Natural killer cell treated with Interleukin-12 subunit alpha and Interleukin-12 subunit beta and Interleukin-15 and Interleukin-18, amount 100 ng/mL, for 72 hours (primary cell): ENCODE results near the gene UBXN4. TPM values are rescaled to one million over a fixed set of nuclear protein-coding genes. Genes with fewer than 3 reads are reported as not detected.
A peak's percentile ranks its signal among the peaks of the same experiment; 100 is the strongest.
"Not testable (repeated sequence)": the region's sequence is repeated elsewhere in the genome, so short reads cannot be mapped to it uniquely, and the experiment has no call there.

Experiments used
- ATAC-seq, 2 donors: fragments of 150-1000 bp; cut with Tn5 transposase in 1 of 2; sonication (Bioruptor Pico), chemical (Tn5 transposase) in 1 of 2; 2 replicates each; pipeline ENCODE4 v1.10.0; 2021
- DNase-seq: peaks from one replicate; pipeline ENCODE4 v3.0.0; 2022; ENCODE audit warnings: low spot score
- H3K27ac Mint-ChIP-seq, 2 donors: 1 replicate in 1 of 2; 2 replicates in 1 of 2; pipeline ENCODE4 v1.8.0; 2022; ENCODE audit warnings: mixed read lengths in 2 of 2, mild to moderate bottlenecking in 1 of 2, moderate library complexity in 1 of 2
- H3K27me3 Mint-ChIP-seq, 2 donors: 1 replicate in 1 of 2; 2 replicates in 1 of 2; pipeline ENCODE4 v1.8.0; 2022; ENCODE audit warnings: mixed read lengths in 2 of 2
- H3K36me3 Mint-ChIP-seq: one replicate; pipeline ENCODE4 v1.8.0; 2022; ENCODE audit warnings: mixed read lengths
- H3K4me1 Mint-ChIP-seq, 2 donors: 1 replicate in 1 of 2; 2 replicates in 1 of 2; pipeline ENCODE4 v1.8.0; 2022; ENCODE audit warnings: low read depth in 2 of 2, mixed read lengths in 2 of 2, mild to moderate bottlenecking in 1 of 2
- H3K4me3 Mint-ChIP-seq: one replicate; pipeline ENCODE4 v1.8.0; 2022; ENCODE audit warnings: mixed read lengths
- H3K9me3 Mint-ChIP-seq: 2 replicates; pipeline ENCODE4 v1.8.0; 2022; ENCODE audit warnings: mixed read lengths
- total RNA-seq, 2 donors: library from RNA; stranded (reverse); gene quantifications; one replicate each; pipeline ENCODE4 v1.2.3, GENCODE V29; 2022

UBXN4 gene, protein sequence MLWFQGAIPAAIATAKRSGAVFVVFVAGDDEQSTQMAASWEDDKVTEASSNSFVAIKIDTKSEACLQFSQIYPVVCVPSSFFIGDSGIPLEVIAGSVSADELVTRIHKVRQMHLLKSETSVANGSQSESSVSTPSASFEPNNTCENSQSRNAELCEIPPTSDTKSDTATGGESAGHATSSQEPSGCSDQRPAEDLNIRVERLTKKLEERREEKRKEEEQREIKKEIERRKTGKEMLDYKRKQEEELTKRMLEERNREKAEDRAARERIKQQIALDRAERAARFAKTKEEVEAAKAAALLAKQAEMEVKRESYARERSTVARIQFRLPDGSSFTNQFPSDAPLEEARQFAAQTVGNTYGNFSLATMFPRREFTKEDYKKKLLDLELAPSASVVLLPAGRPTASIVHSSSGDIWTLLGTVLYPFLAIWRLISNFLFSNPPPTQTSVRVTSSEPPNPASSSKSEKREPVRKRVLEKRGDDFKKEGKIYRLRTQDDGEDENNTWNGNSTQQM
- total RNA-seq = 100 to 1,000 TPM; 123 to 138 TPM

GRCh38 chr2:135741395-135742324 lies at the start of gene UBXN4:
TSS of gene UBXN4 (plus strand) at chr2:135741855. CDS start at chr2:135741930, 75 bp downstream.
- no peaks in the 10 kb centered on the region for H3K9me3 Mint-ChIP-seq
- peak; percentile 97 for ATAC-seq
- peaks cover 28 to 36% of the 10 kb centered on the region in 2 donors for H3K4me1 Mint-ChIP-seq

GRCh38 chr2:135694711-135695110 lies 46.9 kb upstream of the UBXN4 start:
- H3K36me3 Mint-ChIP-seq = peaks cover 10% of the 10 kb centered on the region
- no peak overlapping the region for H3K4me3 Mint-ChIP-seq
- ATAC-seq = no peak
- no peak for DNase-seq
- H3K4me1 Mint-ChIP-seq = no peaks in the 10 kb centered on the region
- H3K27me3 Mint-ChIP-seq = no peaks in the 10 kb centered on the region
- H3K9me3 Mint-ChIP-seq = no peaks in the 10 kb centered on the region
- H3K27ac Mint-ChIP-seq = no peak overlapping the region

More at GRCh38 chr2:135741395-135742324, at the start of gene UBXN4:
- Mint-ChIP-seq H3K27me3 (no peaks in the 10 kb centered on the region), H3K4me3 (peak within 1 kb of the TSS; percentile 95), H3K36me3 (peaks cover 19% of the 10 kb centered on the region), H3K27ac (peak within 1 kb of the TSS; percentile 92 to 98)
- DNase-seq = peak; percentile 97

DNA sequence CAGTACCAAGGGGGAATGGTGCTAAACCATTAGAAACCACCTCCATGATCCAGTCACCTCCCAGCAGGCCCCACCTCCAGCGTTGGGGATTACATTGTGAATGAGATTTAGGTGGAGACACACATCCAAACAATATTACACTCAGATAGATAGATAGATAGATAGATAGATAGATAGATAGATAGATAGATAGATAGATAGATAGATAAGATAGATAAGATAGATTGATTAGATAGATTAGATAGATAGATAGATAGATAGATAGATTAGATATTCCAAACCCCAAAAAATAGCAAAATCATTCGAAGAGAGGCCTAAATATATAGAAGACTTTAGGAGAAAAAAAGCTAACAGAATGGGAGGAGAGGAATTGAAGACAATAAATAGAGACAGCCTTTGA lies 42.8 kb upstream of the UBXN4 start:
- no peak for ATAC-seq
- H3K27ac Mint-ChIP-seq = no peak overlapping the region
- H3K4me3 Mint-ChIP-seq = no peak overlapping the region
- H3K27me3 Mint-ChIP-seq = no peaks in the 10 kb centered on the region
- no peaks in the 10 kb centered on the region for H3K9me3 Mint-ChIP-seq
- peaks cover 10% of the 10 kb centered on the region for H3K36me3 Mint-ChIP-seq
- no peak for DNase-seq
- no peaks in the 10 kb centered on the region for H3K4me1 Mint-ChIP-seq

- no peak for ATAC-seq
- Mint-ChIP-seq H3K36me3 (no peaks in the 10 kb centered on the region), H3K4me1 (no peaks in the 10 kb centered on the region), H3K27me3 (no peaks in the 10 kb centered on the region), H3K27ac (no peak overlapping the region), H3K4me3 (no peak overlapping the region), H3K9me3 (no peaks in the 10 kb centered on the region)
- no peak for DNase-seq
These were observed 40.2 kb upstream of the UBXN4 start for GRCh38 chr2:135701442-135701841.

GRCh38 chr2:135703300-135703699 lies 38.4 kb upstream of the UBXN4 start:
- Mint-ChIP-seq H3K9me3 (no peaks in the 10 kb centered on the region), H3K27me3 (no peaks in the 10 kb centered on the region), H3K4me1 (no peaks in the 10 kb centered on the region), H3K27ac (no peak overlapping the region), H3K4me3 (no peak overlapping the region), H3K36me3 (no peaks in the 10 kb centered on the region)
- DNase-seq = no peak
- no peak for ATAC-seq

DNA sequence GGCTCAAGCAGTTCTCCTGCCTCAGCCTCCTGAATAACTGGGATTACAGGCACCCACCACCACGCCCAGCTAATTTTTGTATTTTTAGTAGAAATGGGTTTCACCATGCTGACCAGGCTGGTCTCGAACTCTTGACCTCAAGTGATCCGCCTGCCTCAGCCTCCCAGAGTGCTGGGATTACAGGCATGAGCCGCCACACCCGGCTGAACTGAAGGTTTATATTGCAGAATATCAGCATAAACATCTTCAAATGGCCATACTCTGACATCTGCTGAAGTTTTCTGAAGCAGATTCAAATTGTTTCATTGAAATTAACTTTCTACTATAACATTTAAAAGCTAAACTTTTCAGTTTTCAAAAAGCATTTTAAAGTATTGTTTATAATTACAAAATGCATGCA lies 37.6 kb upstream of the UBXN4 start:
- not testable (repeated sequence) for H3K9me3 Mint-ChIP-seq, H3K36me3 Mint-ChIP-seq, DNase-seq, ATAC-seq, H3K4me1 Mint-ChIP-seq, H3K27me3 Mint-ChIP-seq, H3K27ac Mint-ChIP-seq, H3K4me3 Mint-ChIP-seq

GRCh38 chr2:135708159-135708558 lies 33.5 kb upstream of the UBXN4 start:
- Mint-ChIP-seq H3K36me3 (peaks cover 9% of the 10 kb centered on the region), H3K27ac (no peak overlapping the region), H3K27me3 (no peaks in the 10 kb centered on the region), H3K4me1 (peaks cover 0 to 3% of the 10 kb centered on the region in 2 donors), H3K4me3 (no peak overlapping the region), H3K9me3 (no peaks in the 10 kb centered on the region)
- ATAC-seq = no peak
- DNase-seq = no peak

GRCh38 chr2:135709992-135710391 lies 31.7 kb upstream of the UBXN4 start:
- peak in 1 of 2 donors; percentile 59 for ATAC-seq
- H3K9me3 Mint-ChIP-seq = no peaks in the 10 kb centered on the region
- H3K27me3 Mint-ChIP-seq = no peaks in the 10 kb centered on the region
- H3K4me1 Mint-ChIP-seq = peaks cover 0 to 3% of the 10 kb centered on the region in 2 donors
- no peak overlapping the region for H3K27ac Mint-ChIP-seq
- peaks cover 13% of the 10 kb centered on the region for H3K36me3 Mint-ChIP-seq
- no peak overlapping the region for H3K4me3 Mint-ChIP-seq
- DNase-seq = peak; percentile 74

DNA sequence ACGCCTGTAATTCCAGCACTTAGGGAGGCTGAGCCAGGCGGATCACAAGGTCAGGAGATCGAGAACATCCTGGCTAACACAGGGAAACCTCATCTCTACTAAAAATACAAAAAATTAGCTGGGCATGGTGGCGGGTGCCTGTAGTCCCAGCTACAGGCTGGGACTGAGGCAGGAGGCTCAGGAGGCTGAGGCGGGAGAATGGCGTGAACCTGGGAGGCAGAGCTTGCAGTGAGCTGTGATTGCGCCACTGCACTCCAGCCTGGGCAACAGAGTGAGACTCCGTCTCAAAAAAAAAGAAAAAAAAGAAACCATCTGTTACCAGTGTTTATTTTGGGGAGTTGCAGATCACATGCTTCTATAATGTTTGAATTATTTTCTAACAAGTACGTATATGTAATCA lies 26.6 kb upstream of the UBXN4 start:
- not testable (repeated sequence) for H3K27ac Mint-ChIP-seq

GRCh38 chr2:135728064-135728743 lies 13.5 kb upstream of the UBXN4 start:
- no peak for ATAC-seq
- no peak overlapping the region for H3K27ac Mint-ChIP-seq
- H3K27me3 Mint-ChIP-seq = no peaks in the 10 kb centered on the region
- H3K36me3 Mint-ChIP-seq = no peaks in the 10 kb centered on the region
- no peaks in the 10 kb centered on the region for H3K9me3 Mint-ChIP-seq
- no peak overlapping the region for H3K4me3 Mint-ChIP-seq
- no peak for DNase-seq
- no peaks in the 10 kb centered on the region for H3K4me1 Mint-ChIP-seq

More for the DNA sequence above, 26.6 kb upstream of the UBXN4 start:
- H3K9me3 Mint-ChIP-seq, H3K36me3 Mint-ChIP-seq, H3K4me1 Mint-ChIP-seq, H3K4me3 Mint-ChIP-seq, ATAC-seq, H3K27me3 Mint-ChIP-seq, DNase-seq: not testable (repeated sequence)

GRCh38 chr2:135732561-135732960 lies 9.1 kb upstream of the UBXN4 start:
- Mint-ChIP-seq H3K9me3 (no peaks in the 10 kb centered on the region), H3K36me3 (no peaks in the 10 kb centered on the region), H3K27me3 (no peaks in the 10 kb centered on the region), H3K27ac (no peak overlapping the region), H3K4me3 (no peak overlapping the region), H3K4me1 (no peaks in the 10 kb centered on the region)
- ATAC-seq = no peak
- DNase-seq = no peak

DNA sequence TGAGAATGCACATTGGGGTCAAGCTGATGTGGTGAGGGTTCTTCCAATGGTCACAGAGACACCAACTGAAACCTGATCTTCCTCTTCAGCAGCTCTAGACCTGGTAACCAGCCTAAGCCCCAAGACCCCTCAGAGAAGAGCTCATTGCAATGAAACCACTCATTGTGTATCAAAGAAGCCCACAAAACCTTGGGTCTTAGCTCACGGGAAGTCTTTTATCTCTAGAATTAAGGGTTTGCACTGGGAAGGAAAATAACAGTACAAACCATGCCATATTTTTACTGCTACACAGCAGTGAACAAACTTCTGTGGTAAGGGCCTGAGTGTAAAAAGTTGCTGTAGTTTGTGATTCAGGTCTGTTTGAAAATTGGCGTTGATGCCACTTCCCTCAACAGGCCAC lies 8.6 kb upstream of the UBXN4 start:
- no peaks in the 10 kb centered on the region for H3K9me3 Mint-ChIP-seq
- DNase-seq (no peak), ATAC-seq (no peak)
- no peaks in the 10 kb centered on the region for H3K27me3 Mint-ChIP-seq
- H3K36me3 Mint-ChIP-seq = no peaks in the 10 kb centered on the region
- H3K4me3 Mint-ChIP-seq = no peak overlapping the region
- H3K27ac Mint-ChIP-seq = no peak overlapping the region
- H3K4me1 Mint-ChIP-seq = no peaks in the 10 kb centered on the region

- H3K27me3 Mint-ChIP-seq = no peaks in the 10 kb centered on the region
- H3K27ac Mint-ChIP-seq = no peak overlapping the region
- DNase-seq = no peak
- ATAC-seq = no peak
- H3K4me3 Mint-ChIP-seq = no peak overlapping the region
- no peaks in the 10 kb centered on the region for H3K9me3 Mint-ChIP-seq
- H3K4me1 Mint-ChIP-seq = peaks cover 4 to 5% of the 10 kb centered on the region in 2 donors
- no peaks in the 10 kb centered on the region for H3K36me3 Mint-ChIP-seq
These were observed 5.1 kb upstream of the UBXN4 start for GRCh38 chr2:135736546-135736945.
